KMS-11 (cell line): Measurements from ENCODE around the gene ASPSCR1.
A peak's percentile ranks its signal among the peaks of the same experiment; 100 is the strongest.

Experiments used
- H2AFZ ChIP-seq: fragments of 200-600 bp; sonication (generic); 2 replicates; pipeline ENCODE4 v1.6.1; 2016; ENCODE audit warnings: antibody characterized with exemption, mixed run types, low read depth
- H3K27ac ChIP-seq: fragments of 200-600 bp; sonication (generic); 2 replicates; pipeline ENCODE4 v1.6.1; 2016; ENCODE audit warnings: mild to moderate bottlenecking, mixed run types
- H3K27me3 ChIP-seq: fragments of 200-600 bp; sonication (generic); 2 replicates; pipeline ENCODE4 v1.6.1; 2017; ENCODE audit warnings: mild to moderate bottlenecking, low read depth, mixed run types, moderate library complexity; ENCODE audit not compliant: insufficient read depth
- H3K36me3 ChIP-seq: fragments of 200-600 bp; sonication (generic); 2 replicates; pipeline ENCODE4 v1.6.1; 2017; ENCODE audit warnings: mild to moderate bottlenecking, mixed run types; ENCODE audit not compliant: insufficient read depth
- H3K4me1 ChIP-seq: fragments of 200-600 bp; sonication (generic); 2 replicates; pipeline ENCODE4 v1.6.1; 2016; ENCODE audit warnings: mild to moderate bottlenecking, low read depth, mixed run types; ENCODE audit not compliant: poor library complexity, severe bottlenecking
- H3K4me2 ChIP-seq: fragments of 200-600 bp; sonication (generic); 2 replicates; pipeline ENCODE4 v1.7.0; 2016; ENCODE audit warnings: mild to moderate bottlenecking, mixed run types
- H3K4me3 ChIP-seq: fragments of 200-600 bp; sonication (generic); IDR thresholded peaks from 2 replicates; pipeline ENCODE4 v1.6.1; 2017; ENCODE audit warnings: low read depth, low read length, mixed read lengths; ENCODE audit not compliant: insufficient read depth
- H3K79me2 ChIP-seq: fragments of 200-600 bp; sonication (generic); 2 replicates; pipeline ENCODE4 v1.6.1; 2016; ENCODE audit warnings: low read depth, mixed run types; ENCODE audit not compliant: insufficient read depth
- H3K9ac ChIP-seq: fragments of 200-600 bp; sonication (generic); 2 replicates; pipeline ENCODE4 v1.6.1; 2016; ENCODE audit warnings: mild to moderate bottlenecking, mixed run types
- H4K20me1 ChIP-seq: fragments of 200-600 bp; sonication (generic); 2 replicates; pipeline ENCODE4 v1.6.1; 2016; ENCODE audit warnings: mild to moderate bottlenecking, mixed run types; ENCODE audit not compliant: insufficient read depth
- CTCF ChIP-seq: fragments of 200-600 bp; sonication (generic); conservative IDR thresholded peaks from 2 replicates; pipeline ENCODE4 v1.6.1; 2017; ENCODE audit warnings: low read depth, mild to moderate bottlenecking, antibody characterized with exemption, low read length, moderate library complexity, mixed read lengths

The ASPSCR1 gene

GRCh38 chr17:81929253-81930141 is 47.9 kb upstream of the ASPSCR1 start:
- Histone ChIP-seq H4K20me1 (no peaks in the 10 kb centered on the region), H3K4me1 (peaks cover 29% of the 10 kb centered on the region), H3K4me2 (0 out of 2 replicates have a peak overlapping the region, but pooled peaks have one; percentile 98), H3K36me3 (no peaks in the 10 kb centered on the region), H3K9ac (no peak overlapping the region), H3K79me2 (peaks cover 27% of the 10 kb centered on the region), H3K27ac (no peak overlapping the region), H3K27me3 (no peaks in the 10 kb centered on the region), H2AFZ (no peak overlapping the region), H3K4me3 (no peak overlapping the region)
- no peak for TF ChIP-seq CTCF

GRCh38 chr17:81930142-81931125 is 47.0 kb upstream of the ASPSCR1 start:
- Histone ChIP-seq H3K36me3 (no peaks in the 10 kb centered on the region), H3K27me3 (no peaks in the 10 kb centered on the region), H3K79me2 (peaks cover 17% of the 10 kb centered on the region), H2AFZ (no peak overlapping the region), H3K4me1 (peaks cover 21% of the 10 kb centered on the region), H3K27ac (no peak overlapping the region), H3K9ac (no peak overlapping the region), H4K20me1 (no peaks in the 10 kb centered on the region), H3K4me3 (no peak overlapping the region), H3K4me2 (no peak overlapping the region)
- TF ChIP-seq CTCF = no peak

- no peak overlapping the region for H3K4me3 ChIP-seq
- H3K27ac ChIP-seq = no peak overlapping the region
- H3K4me2 ChIP-seq = no peak overlapping the region
- no peaks in the 10 kb centered on the region for H3K27me3 ChIP-seq
- no peak overlapping the region for H2AFZ ChIP-seq
- no peaks in the 10 kb centered on the region for H3K36me3 ChIP-seq
- no peaks in the 10 kb centered on the region for H4K20me1 ChIP-seq
- H3K79me2 ChIP-seq = peaks cover 16% of the 10 kb centered on the region
- peaks cover 14% of the 10 kb centered on the region for H3K4me1 ChIP-seq
- no peak for TF ChIP-seq CTCF
- no peak overlapping the region for H3K9ac ChIP-seq
These were observed 46.3 kb upstream of the ASPSCR1 start for GRCh38 chr17:81931189-81931556.

- Histone ChIP-seq H3K4me3 (no peak overlapping the region), H3K4me2 (no peak overlapping the region), H3K27ac (no peak overlapping the region), H2AFZ (no peak overlapping the region), H3K9ac (no peak overlapping the region), H3K36me3 (no peaks in the 10 kb centered on the region), H4K20me1 (no peaks in the 10 kb centered on the region), H3K79me2 (peaks cover 16% of the 10 kb centered on the region), H3K27me3 (no peaks in the 10 kb centered on the region), H3K4me1 (peaks cover 14% of the 10 kb centered on the region)
- no peak for TF ChIP-seq CTCF
These were observed 45.7 kb upstream of the ASPSCR1 start for GRCh38 chr17:81931557-81932332.
